GM18499 (cell line): ENCODE results near the gene ATXN7L2.

Experiments used
- ATAC-seq: cut with Tn5 transposase; IDR thresholded peaks from one replicate; pipeline ENCODE4 v1.9.1; 2021; ENCODE audit warnings: moderate number of reproducible peaks; ENCODE audit not compliant: insufficient read depth, unreplicated experiment

Gene ATXN7L2

DNA sequence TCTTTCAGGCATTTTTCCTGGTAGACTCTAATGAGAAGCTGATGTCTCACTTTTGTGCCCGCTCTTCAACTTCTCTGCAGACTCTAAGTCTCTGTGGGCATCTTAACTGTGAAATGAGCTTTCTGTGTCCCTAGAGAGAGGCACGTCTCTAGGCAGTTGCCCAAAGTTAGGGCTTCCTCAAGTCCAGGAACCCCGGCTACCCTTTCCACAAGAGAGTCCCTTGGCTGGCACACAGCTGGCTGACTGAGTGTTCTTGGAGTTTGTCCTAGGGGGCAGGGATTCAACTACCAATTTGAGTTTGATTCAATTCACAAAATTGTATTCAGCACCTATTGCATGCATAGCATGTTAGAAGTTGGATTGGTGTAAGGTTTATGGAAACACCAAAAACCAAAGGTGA lies 57.4 kb downstream of the ATXN7L2 start:
- no peak for ATAC-seq
